GM18520 (cell line): ENCODE measurements around the gene BOD1.

Source experiments
- ATAC-seq: cut with Tn5 transposase; IDR thresholded peaks from one replicate; pipeline ENCODE4 v1.9.1; 2021; ENCODE audit not compliant: unreplicated experiment

BOD1 gene

GRCh38 chr5:173616577-173617118 is at the start of gene BOD1:
TSS of gene BOD1 (minus strand) at chr5:173616650. CDS start at chr5:173616436, 214 bp downstream.
- peak; percentile 89 for ATAC-seq

GRCh38 chr5:173665326-173665725 is 48.9 kb upstream of the BOD1 start:
- no peak for ATAC-seq

GRCh38 chr5:173664154-173664526 is 47.7 kb upstream of the BOD1 start:
- no peak for ATAC-seq

GRCh38 chr5:173663352-173664153 is 47.1 kb upstream of the BOD1 start:
- no peak for ATAC-seq

- no peak for ATAC-seq
These were observed 46.3 kb upstream of the BOD1 start for GRCh38 chr5:173662581-173663351.

- no peak for ATAC-seq
These were observed 44.2 kb upstream of the BOD1 start for GRCh38 chr5:173660481-173661280.

- no peak for ATAC-seq
These were observed 43.0 kb upstream of the BOD1 start for GRCh38 chr5:173659423-173659822.

GRCh38 chr5:173657741-173658356 is 41.4 kb upstream of the BOD1 start:
- no peak for ATAC-seq

GRCh38 chr5:173655196-173655797 is 38.8 kb upstream of the BOD1 start:
- no peak for ATAC-seq

- no peak for ATAC-seq
These were observed 37.5 kb upstream of the BOD1 start for GRCh38 chr5:173653822-173654523.

GRCh38 chr5:173648308-173648866 is 31.9 kb upstream of the BOD1 start:
- ATAC-seq, result no peak

GRCh38 chr5:173646692-173647091 is 30.2 kb upstream of the BOD1 start:
- no peak for ATAC-seq

GRCh38 chr5:173645890-173646574 is 29.6 kb upstream of the BOD1 start:
- ATAC-seq, result no peak

- ATAC-seq, result no peak
These were observed 29.0 kb upstream of the BOD1 start for GRCh38 chr5:173645437-173645807.

- no peak for ATAC-seq
These were observed 28.4 kb upstream of the BOD1 start for GRCh38 chr5:173644673-173645436.

- ATAC-seq, result no peak
These were observed 27.5 kb upstream of the BOD1 start for GRCh38 chr5:173643964-173644363.

- ATAC-seq, result no peak
These were observed 26.5 kb upstream of the BOD1 start for GRCh38 chr5:173642895-173643481.
